ENCODE results near the gene CD84. TPM values are rescaled to one million over a fixed set of nuclear protein-coding genes. Genes with fewer than 3 reads are reported as not detected.
"Not testable (repeated sequence)": the region's sequence is repeated elsewhere in the genome, so short reads cannot be mapped to it uniquely, and the experiment has no call there.

Gene CD84
- total RNA-seq, 2 donors from 2014 or later, result 1.2 to 6.7 TPM

DNA sequence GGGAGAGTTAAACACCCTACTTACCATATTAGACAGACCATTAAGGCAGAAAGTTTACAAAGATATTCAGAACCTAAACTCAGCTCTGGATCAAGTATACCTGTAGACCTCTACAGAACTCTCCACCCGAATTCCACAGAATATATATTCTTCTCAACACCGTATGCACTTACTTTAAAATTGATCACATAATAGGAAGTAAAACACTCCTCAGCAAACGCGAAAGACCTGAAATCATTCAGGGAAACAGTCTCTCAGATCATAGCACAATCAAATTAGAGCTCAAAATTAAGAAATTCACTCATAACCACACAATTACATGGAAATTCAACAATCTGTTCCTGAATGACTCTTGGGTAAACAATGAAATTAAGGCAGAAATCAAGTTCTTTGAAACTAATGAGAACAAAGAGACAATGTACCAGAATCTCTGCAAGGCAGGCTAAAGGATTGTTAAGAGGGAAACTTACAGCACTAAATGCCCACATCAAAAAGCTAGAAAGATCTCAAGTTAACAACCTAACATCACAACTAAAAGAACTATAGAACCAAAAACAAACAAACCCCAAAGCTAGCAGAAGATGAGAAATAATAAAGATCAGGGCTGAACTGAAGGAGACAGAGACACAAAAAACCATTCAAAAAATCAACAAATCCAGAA is 19.1 kb downstream of the CD84 start:
- TF ChIP-seq POLR2AphosphoS5 (IDR thresholded peaks at IDR 0.05), result no peak
- intact Hi-C loops (cut with DNase I), result no loop called here
- 76% methylated on average over 4 of the region's 4 CpGs for WGBS
- Histone ChIP-seq H3K4me3 (no peak overlapping the region), H3K36me3 (no peaks in the 10 kb centered on the region), H3K27me3 (replicated peaks; ENCODE audit: insufficient read depth) (no peaks in the 10 kb centered on the region), H3K4me1 (replicated peaks) (no peaks in the 10 kb centered on the region), H3K27ac (no peak overlapping the region), H3K9me3 (no peaks in the 10 kb centered on the region)
- no peak for DNase-seq (ENCODE audit: low spot score)

DNA sequence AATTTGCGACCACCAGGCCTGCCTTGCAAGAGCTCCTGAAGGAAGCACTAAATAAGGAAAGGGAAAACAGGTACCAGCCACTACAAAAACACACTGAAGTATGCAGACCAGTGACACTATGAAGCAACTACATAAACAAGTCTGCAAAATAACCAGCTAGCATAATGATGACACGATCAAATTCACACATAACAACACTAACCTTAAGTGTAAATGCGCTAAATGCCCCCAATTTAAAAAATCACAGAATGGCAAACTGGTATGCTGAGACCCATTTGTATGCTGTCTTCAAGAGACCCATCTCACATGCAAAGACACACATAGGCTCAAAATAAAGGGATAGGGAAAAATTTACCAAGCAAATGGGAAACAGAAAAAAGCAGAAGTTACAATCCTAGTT is 19.9 kb downstream of the CD84 start:
- H3K4me3 ChIP-seq; H3K4me1 ChIP-seq (replicated peaks); H3K9me3 ChIP-seq; H3K27ac ChIP-seq; H3K36me3 ChIP-seq; intact Hi-C loops (cut with DNase I); DNase-seq (ENCODE audit: low spot score); H3K27me3 ChIP-seq (replicated peaks; ENCODE audit: insufficient read depth): not testable (repeated sequence)
- WGBS, result 85% methylated on average over 3 of the region's 3 CpGs

DNA sequence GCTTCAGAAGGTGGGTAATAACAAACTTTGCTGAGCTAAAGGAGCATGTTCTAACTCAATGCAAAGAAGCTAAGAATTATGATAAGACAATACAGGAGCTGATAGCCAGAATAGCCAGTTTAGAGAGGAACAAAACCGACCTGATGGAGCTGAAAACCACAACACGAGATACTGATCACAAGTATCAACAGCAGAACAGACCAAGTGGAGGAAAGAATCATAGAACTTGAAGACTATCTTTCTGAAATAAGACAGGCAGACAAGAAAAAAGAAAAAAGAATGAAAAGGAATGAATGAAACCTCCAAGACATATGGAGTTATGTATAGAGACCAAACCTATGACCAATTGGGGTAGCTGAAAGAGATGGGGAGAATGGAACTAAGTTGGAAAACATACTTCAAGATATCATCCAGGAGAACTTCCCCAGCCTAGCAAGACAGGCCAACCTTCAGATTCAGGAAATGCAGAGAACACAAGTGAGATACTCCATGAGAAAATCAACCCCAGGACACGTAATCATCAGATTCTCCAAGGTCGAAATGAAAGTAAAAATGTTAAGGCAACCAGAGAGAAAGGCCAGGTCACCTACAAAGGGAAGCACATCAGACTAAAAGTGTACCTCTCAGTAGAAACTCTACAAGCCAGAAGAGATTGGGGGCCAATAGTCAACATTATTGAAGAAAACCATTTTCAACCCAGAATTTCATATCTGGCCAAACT is 20.5 kb downstream of the CD84 start:
- TF ChIP-seq, protein P1, sequence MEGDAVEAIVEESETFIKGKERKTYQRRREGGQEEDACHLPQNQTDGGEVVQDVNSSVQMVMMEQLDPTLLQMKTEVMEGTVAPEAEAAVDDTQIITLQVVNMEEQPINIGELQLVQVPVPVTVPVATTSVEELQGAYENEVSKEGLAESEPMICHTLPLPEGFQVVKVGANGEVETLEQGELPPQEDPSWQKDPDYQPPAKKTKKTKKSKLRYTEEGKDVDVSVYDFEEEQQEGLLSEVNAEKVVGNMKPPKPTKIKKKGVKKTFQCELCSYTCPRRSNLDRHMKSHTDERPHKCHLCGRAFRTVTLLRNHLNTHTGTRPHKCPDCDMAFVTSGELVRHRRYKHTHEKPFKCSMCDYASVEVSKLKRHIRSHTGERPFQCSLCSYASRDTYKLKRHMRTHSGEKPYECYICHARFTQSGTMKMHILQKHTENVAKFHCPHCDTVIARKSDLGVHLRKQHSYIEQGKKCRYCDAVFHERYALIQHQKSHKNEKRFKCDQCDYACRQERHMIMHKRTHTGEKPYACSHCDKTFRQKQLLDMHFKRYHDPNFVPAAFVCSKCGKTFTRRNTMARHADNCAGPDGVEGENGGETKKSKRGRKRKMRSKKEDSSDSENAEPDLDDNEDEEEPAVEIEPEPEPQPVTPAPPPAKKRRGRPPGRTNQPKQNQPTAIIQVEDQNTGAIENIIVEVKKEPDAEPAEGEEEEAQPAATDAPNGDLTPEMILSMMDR (IDR thresholded peaks at IDR 0.05), result no peak
- TF ChIP-seq POLR2A (IDR thresholded peaks at IDR 0.05) (no peak), POLR2AphosphoS5 (IDR thresholded peaks at IDR 0.05) (no peak)
- intact Hi-C loops (cut with DNase I), result no loop called here
- DNase-seq (ENCODE audit: low spot score), result no peak
- no peaks in the 10 kb centered on the region for H3K36me3 ChIP-seq
- no peaks in the 10 kb centered on the region for H3K9me3 ChIP-seq
- H3K4me3 ChIP-seq, result no peak overlapping the region
- H3K27me3 ChIP-seq (replicated peaks; ENCODE audit: insufficient read depth), result no peaks in the 10 kb centered on the region
- no peaks in the 10 kb centered on the region for H3K4me1 ChIP-seq (replicated peaks)
- no peak overlapping the region for H3K27ac ChIP-seq
- 79% methylated on average over 4 of the region's 4 CpGs for WGBS

DNA sequence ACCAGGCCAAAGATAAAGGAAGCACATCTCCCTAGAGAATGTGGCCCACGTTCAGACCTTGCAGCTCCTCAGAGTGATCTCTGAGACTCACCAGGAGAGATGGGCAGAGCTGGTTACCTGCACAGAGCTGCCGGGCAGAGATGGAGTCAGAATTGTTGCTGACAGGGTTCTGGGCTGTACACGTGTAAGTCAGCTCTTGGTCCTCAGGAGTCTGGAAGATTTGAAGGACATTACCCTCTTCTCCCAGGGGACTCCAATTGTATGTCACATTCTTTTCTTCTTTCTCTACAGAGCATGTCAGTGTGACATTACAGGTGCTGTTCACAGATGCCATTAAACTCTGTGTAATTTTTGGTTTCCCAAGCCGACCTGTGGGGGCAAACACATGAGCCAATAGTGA is 25.5 kb downstream of the CD84 start:
- intact Hi-C loops (cut with DNase I), result no loop called here
- H3K27me3 ChIP-seq (replicated peaks; ENCODE audit: insufficient read depth), result no peaks in the 10 kb centered on the region
- 67% methylated on average over 4 of the region's 4 CpGs for WGBS
- TF ChIP-seq, protein P1 (IDR thresholded peaks at IDR 0.05), result no peak
- TF ChIP-seq POLR2AphosphoS5 (IDR thresholded peaks at IDR 0.05), result no peak
- no peak for TF ChIP-seq POLR2A (IDR thresholded peaks at IDR 0.05)
- no peaks in the 10 kb centered on the region for H3K36me3 ChIP-seq
- H3K27ac ChIP-seq, result no peak overlapping the region
- DNase-seq (ENCODE audit: low spot score), result no peak
- H3K9me3 ChIP-seq, result no peaks in the 10 kb centered on the region
- no peaks in the 10 kb centered on the region for H3K4me1 ChIP-seq (replicated peaks)
- H3K4me3 ChIP-seq, result no peak overlapping the region

DNA sequence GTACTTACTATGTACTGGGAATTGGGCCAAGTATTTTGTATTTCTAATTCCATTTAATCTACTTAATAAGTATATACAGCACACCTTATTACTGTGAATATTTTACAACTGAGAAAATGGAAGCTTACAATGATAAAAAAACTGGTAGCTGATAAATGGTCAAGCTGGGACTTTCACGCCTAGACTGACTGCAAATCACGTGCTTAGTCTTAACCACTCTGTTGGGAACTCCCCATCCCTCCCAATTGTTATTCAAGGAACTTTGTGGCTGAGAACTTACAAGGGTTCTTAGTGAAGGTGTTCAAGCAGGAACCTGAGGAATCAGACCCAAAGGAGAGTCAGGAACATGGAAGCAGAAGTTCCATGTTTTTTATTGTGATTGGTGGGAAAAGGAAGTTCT is 26.9 kb downstream of the CD84 start:
- 77% methylated on average over 2 of the region's 2 CpGs for whole genome bisulfite sequencing
- H3K9me3 ChIP-seq, result no peaks in the 10 kb centered on the region
- H3K4me1 ChIP-seq (replicated peaks), result no peaks in the 10 kb centered on the region
- H3K36me3 ChIP-seq, result no peaks in the 10 kb centered on the region
- TF ChIP-seq POLR2AphosphoS5 (IDR thresholded peaks at IDR 0.05), result no peak
- H3K27me3 ChIP-seq (replicated peaks; ENCODE audit: insufficient read depth), result no peaks in the 10 kb centered on the region
- intact Hi-C loops (cut with DNase I), result no loop called here
- no peak overlapping the region for H3K27ac ChIP-seq
- no peak overlapping the region for H3K4me3 ChIP-seq
- DNase-seq (ENCODE audit: low spot score), result no peak

DNA sequence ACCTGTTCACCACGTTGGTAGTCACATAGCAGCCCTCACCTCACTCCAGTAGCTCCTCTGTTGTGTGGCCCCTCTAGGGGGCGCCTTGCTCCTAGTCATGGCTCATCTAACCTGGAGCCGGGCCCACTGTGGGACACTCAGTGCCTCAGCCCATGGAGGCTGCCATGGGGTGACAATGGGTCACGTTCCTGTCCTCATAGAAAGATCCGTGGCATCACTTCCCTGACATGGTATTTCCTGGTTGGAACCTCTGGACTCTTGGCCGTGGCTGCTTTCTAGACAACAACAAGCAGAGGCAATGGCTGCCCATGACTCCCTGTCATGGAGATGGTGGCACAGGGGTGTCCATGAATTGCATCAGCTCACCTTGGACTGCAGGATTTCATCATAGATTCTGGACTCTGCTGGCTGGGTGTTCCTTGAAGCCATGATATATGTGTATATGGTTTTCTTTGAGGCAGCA is 28.7 kb downstream of the CD84 start:
- no peak overlapping the region for H3K4me3 ChIP-seq
- no peaks in the 10 kb centered on the region for H3K4me1 ChIP-seq (replicated peaks)
- 64% methylated on average over 6 of the region's 6 CpGs for WGBS
- no peak for DNase-seq (ENCODE audit: low spot score)
- no peak overlapping the region for H3K27ac ChIP-seq
- H3K27me3 ChIP-seq (replicated peaks; ENCODE audit: insufficient read depth), result no peaks in the 10 kb centered on the region
- TF ChIP-seq, protein P1 (IDR thresholded peaks at IDR 0.05), result no peak
- no peak for TF ChIP-seq POLR2AphosphoS5 (IDR thresholded peaks at IDR 0.05)
- TF ChIP-seq POLR2A (IDR thresholded peaks at IDR 0.05), result no peak
- no peaks in the 10 kb centered on the region for H3K36me3 ChIP-seq
- H3K9me3 ChIP-seq, result no peaks in the 10 kb centered on the region
- intact Hi-C loops (cut with DNase I), result no loop called here

All from prostate gland (tissue), 2 donors.